ENCODE measurements around the gene BCORL1. TPM values are rescaled to one million over a fixed set of nuclear protein-coding genes. Genes with fewer than 3 reads are reported as not detected.

BCORL1 gene
- polyA plus RNA-seq, 3 donors = 2.4 to 5.2 (median 3.3) TPM

- H3K27ac ChIP-seq (ENCODE audit: low read depth, low read length) = no peak overlapping the region
- WGBS, 3 donors = 3 to 42% (median 41%) methylated on average over 11 to 28 of the region's 28 CpGs
Measured at GRCh38 chrX:130082244-130083106, 100.0 kb downstream of the BCORL1 start.

GRCh38 chrX:130083107-130083490 is 100.7 kb downstream of the BCORL1 start:
- 32 to 49% (median 45%) methylated on average over 3 to 7 of the region's 7 CpGs for WGBS, 3 donors
- H3K27ac ChIP-seq (ENCODE audit: low read depth, low read length) = no peak overlapping the region

GRCh38 chrX:130083656-130084382 is 101.4 kb downstream of the BCORL1 start:
- WGBS, 3 donors = 50 to 75% (median 68%) methylated on average over 15 of the region's 15 CpGs
- no peak overlapping the region for H3K27ac ChIP-seq (ENCODE audit: low read depth, low read length)

- WGBS, 3 donors = 47 to 82% (median 55%) methylated on average over 5 to 9 of the region's 9 CpGs
- no peak overlapping the region for H3K27ac ChIP-seq (ENCODE audit: low read depth, low read length)
Measured at GRCh38 chrX:130084631-130085237, 102.3 kb downstream of the BCORL1 start.

- H3K27ac ChIP-seq (ENCODE audit: low read depth, low read length) = peak overlapping the region; percentile 66
- 49 to 74% (median 59%) methylated on average over 11 of the region's 11 CpGs for WGBS, 3 donors
Measured at GRCh38 chrX:130085551-130086446, 103.4 kb downstream of the BCORL1 start.

GRCh38 chrX:130086447-130087206 is 104.2 kb downstream of the BCORL1 start:
- WGBS, 3 donors = 42 to 71% (median 59%) methylated on average over 10 to 13 of the region's 13 CpGs
- H3K27ac ChIP-seq (ENCODE audit: low read depth, low read length) = peak overlapping the region; percentile 66

GRCh38 chrX:130090364-130090763 is 107.9 kb downstream of the BCORL1 start:
- 72 to 87% (median 84%) methylated on average over 3 of the region's 3 CpGs for WGBS, 3 donors
- no peak overlapping the region for H3K27ac ChIP-seq (ENCODE audit: low read depth, low read length)

- WGBS, 3 donors = 22 to 71% (median 36%) methylated on average over 9 to 10 of the region's 10 CpGs
- no peak overlapping the region for H3K27ac ChIP-seq (ENCODE audit: low read depth, low read length)
Measured at GRCh38 chrX:130091980-130092522, 109.6 kb downstream of the BCORL1 start.

GRCh38 chrX:130093271-130093670 is 110.8 kb downstream of the BCORL1 start:
- H3K27ac ChIP-seq (ENCODE audit: low read depth, low read length) = no peak overlapping the region
- 57 to 93% (median 62%) methylated on average over 2 of the region's 2 CpGs for WGBS, 3 donors

GRCh38 chrX:130094696-130095095 is 112.3 kb downstream of the BCORL1 start:
- H3K27ac ChIP-seq (ENCODE audit: low read depth, low read length) = no peak overlapping the region
- 60 to 79% (median 63%) methylated on average over 8 of the region's 8 CpGs for WGBS, 3 donors

GRCh38 chrX:130095249-130096030 is 113.0 kb downstream of the BCORL1 start:
- H3K27ac ChIP-seq (ENCODE audit: low read depth, low read length) = no peak overlapping the region
- 75 to 92% (median 78%) methylated on average over 6 of the region's 6 CpGs for WGBS, 3 donors

GRCh38 chrX:130097507-130098209 is 115.2 kb downstream of the BCORL1 start:
- no peak overlapping the region for H3K27ac ChIP-seq (ENCODE audit: low read depth, low read length)
- WGBS, 3 donors = 38 to 62% (median 50%) methylated on average over 14 of the region's 14 CpGs

- no peak overlapping the region for H3K27ac ChIP-seq (ENCODE audit: low read depth, low read length)
- 40 to 63% (median 44%) methylated on average over 5 of the region's 5 CpGs for WGBS, 3 donors
Measured at GRCh38 chrX:130098210-130098552, 115.7 kb downstream of the BCORL1 start.

- WGBS, 3 donors = 33 to 68% (median 45%) methylated on average over 5 of the region's 5 CpGs
- H3K27ac ChIP-seq (ENCODE audit: low read depth, low read length) = no peak overlapping the region
Measured at GRCh38 chrX:130100180-130100579, 117.7 kb downstream of the BCORL1 start.

- WGBS, 3 donors = 68 to 70% (median 70%) methylated on average over 3 of the region's 3 CpGs
- H3K27ac ChIP-seq (ENCODE audit: low read depth, low read length) = no peak overlapping the region
Measured at GRCh38 chrX:130103605-130104004, 121.2 kb downstream of the BCORL1 start.

GRCh38 chrX:130105244-130105643 is 122.8 kb downstream of the BCORL1 start:
- WGBS, 3 donors = 56 to 82% (median 68%) methylated on average over 3 of the region's 3 CpGs
- no peak overlapping the region for H3K27ac ChIP-seq (ENCODE audit: low read depth, low read length)

Measured in adipose tissue (tissue), 3 donors.